Astrocyte (in vitro differentiated cells and primary cell): Measurements from ENCODE around the gene POLR1G.

Experiments
- CTCF ChIP-seq: IDR thresholded peaks from 2 replicates; pipeline ENCODE4 v1.5.1; 2011; ENCODE audit warnings: low read depth, mild to moderate bottlenecking, inconsistent platforms, low read length, moderate library complexity; ENCODE audit not compliant: insufficient read depth
- EZH2 ChIP-seq: IDR thresholded peaks from 2 replicates; pipeline ENCODE4 v1.6.1; 2012; ENCODE audit warnings: mild to moderate bottlenecking, low read length, inconsistent platforms; ENCODE audit not compliant: insufficient read depth

GRCh38 chr19:45358213-45358792 is 48.1 kb upstream of the POLR1G start:
- TF ChIP-seq CTCF, result no peak
- TF ChIP-seq EZH2, result no peak
